DND-41 (cell line): ENCODE data around the gene GLP2R.

ENCODE experiments used
- EZH2 ChIP-seq: IDR thresholded peaks from 3 replicates; pipeline ENCODE4 v1.6.1; 2012; ENCODE audit warnings: borderline replicate concordance, low read depth, mild to moderate bottlenecking, moderate library complexity, low read length, inconsistent platforms; ENCODE audit not compliant: severe bottlenecking
- TF ChIP-seq, protein P1 (sequence below): IDR thresholded peaks from 2 replicates; pipeline ENCODE4 v1.5.1; 2012; ENCODE audit warnings: borderline replicate concordance, low read length, moderate library complexity, mild to moderate bottlenecking; ENCODE audit not compliant: poor library complexity, severe bottlenecking; ENCODE audit errors: extremely low read depth

DNA sequence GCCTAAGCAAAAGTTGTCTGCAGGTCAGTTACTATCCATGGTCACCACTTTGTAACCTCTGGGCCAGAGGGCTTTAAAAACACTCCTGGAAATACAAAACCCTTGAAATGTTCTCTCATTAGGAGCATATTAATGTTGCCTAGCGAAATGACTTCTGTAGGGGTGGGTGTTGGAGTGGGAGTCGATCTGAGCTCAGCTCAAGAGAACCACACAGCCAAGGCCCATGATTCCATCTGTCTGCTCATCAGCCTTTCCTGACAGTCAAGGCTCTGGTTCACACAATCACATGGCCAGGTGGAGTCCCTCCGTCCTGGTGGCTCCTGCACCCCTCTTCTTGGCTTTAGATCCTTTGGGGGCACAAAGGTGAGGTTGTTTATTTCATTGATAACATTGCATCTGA is 52.6 kb downstream of the GLP2R start:
- TF ChIP-seq, protein P1, sequence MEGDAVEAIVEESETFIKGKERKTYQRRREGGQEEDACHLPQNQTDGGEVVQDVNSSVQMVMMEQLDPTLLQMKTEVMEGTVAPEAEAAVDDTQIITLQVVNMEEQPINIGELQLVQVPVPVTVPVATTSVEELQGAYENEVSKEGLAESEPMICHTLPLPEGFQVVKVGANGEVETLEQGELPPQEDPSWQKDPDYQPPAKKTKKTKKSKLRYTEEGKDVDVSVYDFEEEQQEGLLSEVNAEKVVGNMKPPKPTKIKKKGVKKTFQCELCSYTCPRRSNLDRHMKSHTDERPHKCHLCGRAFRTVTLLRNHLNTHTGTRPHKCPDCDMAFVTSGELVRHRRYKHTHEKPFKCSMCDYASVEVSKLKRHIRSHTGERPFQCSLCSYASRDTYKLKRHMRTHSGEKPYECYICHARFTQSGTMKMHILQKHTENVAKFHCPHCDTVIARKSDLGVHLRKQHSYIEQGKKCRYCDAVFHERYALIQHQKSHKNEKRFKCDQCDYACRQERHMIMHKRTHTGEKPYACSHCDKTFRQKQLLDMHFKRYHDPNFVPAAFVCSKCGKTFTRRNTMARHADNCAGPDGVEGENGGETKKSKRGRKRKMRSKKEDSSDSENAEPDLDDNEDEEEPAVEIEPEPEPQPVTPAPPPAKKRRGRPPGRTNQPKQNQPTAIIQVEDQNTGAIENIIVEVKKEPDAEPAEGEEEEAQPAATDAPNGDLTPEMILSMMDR, result no peak
- TF ChIP-seq EZH2, result no peak
